22Rv1 (cell line): ENCODE results near the gene NRP2.

Experiments used
- CTCF ChIP-seq: fragments of 450-650 bp; IDR thresholded peaks from 2 replicates; pipeline ENCODE4 v1.5.1; 2017; ENCODE audit warnings: mild to moderate bottlenecking
- ZFX ChIP-seq: fragments of 450-650 bp; IDR thresholded peaks from 2 replicates; pipeline ENCODE4 v1.6.1; 2017; ENCODE audit warnings: antibody characterized with exemption, borderline replicate concordance

DNA sequence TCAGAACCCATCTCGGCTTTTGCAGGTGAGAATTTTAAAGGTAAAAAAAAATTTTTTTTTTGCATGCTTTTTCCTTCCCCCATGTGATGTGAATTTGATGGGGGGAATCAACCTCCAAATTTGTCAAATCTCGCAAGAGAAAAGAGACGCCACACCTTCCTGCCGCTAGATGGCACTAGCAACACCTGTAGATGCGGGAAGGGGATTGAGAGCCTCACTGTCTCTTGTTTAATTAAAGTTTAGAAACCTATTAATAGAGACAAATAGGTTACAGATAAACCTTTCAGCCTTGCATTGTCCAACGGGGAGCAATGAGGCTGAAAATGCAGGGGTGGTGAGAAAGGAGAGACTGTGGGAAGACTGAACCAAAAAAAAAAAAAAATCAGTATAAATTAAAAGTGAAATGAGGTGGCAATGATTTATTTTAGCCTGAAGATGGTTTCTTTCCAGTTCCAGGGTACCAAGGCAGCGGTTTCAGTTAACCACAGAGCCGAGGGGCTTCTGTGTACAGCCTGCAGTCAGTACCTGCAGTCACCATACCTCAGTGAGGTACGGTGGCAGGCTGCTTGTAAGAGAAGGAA, 84.6 kb downstream of the NRP2 start:
- TF ChIP-seq CTCF (peak; percentile 97), ZFX (no peak)
